HL-60/S4 (cell line): Measurements from ENCODE around the gene OTUD4.
"Not testable (repeated sequence)": the region's sequence is repeated elsewhere in the genome, so short reads cannot be mapped to it uniquely, and the experiment has no call there.

Experiments
- in situ Hi-C: fragments of 300-500 bp; cut with MboI; formaldehyde crosslinking; loops from 2 replicates; pipeline ENCODE4 v1.14.3; 2022; ENCODE audit warnings: low sequenced_read_pairs

Gene OTUD4

DNA sequence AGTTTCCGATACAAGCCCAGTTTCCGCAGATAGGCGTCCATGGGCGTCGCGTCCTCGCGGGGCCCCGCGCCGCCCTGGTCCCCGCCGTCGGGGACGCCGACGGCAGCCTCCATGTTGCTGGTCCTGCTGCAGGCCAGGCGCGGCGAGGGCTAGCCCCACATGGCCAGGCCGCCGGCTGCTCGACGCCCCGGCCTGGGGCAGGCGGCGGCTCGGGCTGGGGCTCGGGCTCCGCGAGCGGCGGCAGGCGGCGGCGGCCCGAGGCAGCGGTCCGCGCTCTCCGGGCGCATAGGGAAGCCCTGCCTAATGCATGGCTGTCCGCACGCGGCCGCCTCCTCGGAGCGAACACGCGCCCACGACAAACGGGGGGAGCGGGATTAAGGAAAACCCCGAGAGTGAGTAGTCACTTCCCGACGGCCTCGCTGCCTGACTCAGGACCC is 510 bp downstream of the OTUD4 start:
- in situ Hi-C loops = not testable (repeated sequence)

DNA sequence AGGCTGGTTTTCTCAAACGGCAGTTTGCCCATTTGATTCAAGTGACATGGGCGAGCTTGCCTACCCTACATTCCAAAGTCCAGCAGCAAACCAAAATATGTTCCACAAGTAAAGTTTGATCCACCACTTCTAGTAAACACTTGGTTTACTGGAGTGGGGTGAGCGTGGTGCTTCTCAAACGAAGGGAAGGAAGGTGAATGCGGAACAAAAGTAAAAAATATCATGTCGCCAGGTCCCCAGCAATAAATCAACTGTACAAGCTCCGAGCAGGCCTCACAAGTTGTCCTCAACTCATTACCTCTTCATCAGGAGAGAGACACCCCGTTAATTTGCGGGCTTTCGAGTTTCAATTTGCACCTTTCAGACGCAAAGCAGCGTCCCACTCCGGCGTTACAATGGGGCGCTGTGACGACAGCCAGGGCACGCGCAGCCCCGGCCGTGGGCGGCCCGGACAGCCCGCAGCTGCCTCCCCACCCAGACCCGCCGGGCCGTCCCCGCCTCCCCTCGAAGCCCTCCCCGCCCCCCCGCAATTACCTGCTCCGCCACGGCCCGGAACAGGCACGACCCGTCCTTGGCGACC is 1.0 kb downstream of the OTUD4 start:
- in situ Hi-C loops = no loop called here

- in situ Hi-C loops = no loop called here
Measured at GRCh38 chr4:145178740-145179280, 1.6 kb downstream of the OTUD4 start.

DNA sequence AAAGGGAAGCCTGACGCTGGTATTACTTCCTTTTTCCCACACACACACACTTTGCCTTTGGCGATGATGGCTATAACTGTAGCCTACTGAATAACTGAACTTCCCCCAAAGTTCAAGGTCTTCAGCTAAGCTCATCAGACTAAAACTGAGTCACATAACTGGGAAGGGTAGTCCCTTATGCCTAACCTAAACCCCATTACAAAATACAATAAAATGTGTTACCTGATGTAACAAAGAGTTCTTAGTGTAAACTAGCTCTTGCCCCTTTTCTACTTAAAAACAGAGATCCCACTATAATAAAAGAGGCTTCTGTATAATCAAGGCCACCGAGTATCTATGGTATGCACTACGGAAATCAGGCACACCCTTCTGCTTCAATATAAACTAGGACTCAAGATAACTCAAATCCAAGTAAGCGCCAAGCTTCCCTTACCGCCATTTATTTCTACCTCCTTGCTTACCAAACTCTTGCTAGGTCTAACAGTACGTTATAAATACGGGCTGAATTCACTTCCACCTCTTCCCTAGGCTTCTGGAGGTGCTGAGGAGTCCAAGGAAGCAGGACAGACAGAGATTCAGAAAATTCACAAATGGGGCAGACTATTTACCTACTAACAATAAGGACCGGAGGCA is 2.4 kb downstream of the OTUD4 start:
- in situ Hi-C loops = no loop called here

GRCh38 chr4:145177511-145177905 is 2.9 kb downstream of the OTUD4 start:
- in situ Hi-C loops = no loop called here

GRCh38 chr4:145176641-145177432 is 3.6 kb downstream of the OTUD4 start:
- in situ Hi-C loops = no loop called here

- in situ Hi-C loops = no loop called here
Measured at GRCh38 chr4:145171911-145172310, 8.5 kb downstream of the OTUD4 start.

GRCh38 chr4:145170223-145170622 is 10.2 kb downstream of the OTUD4 start:
- in situ Hi-C loops = no loop called here

- in situ Hi-C loops = no loop called here
Measured at GRCh38 chr4:145168581-145169187, 11.7 kb downstream of the OTUD4 start.

DNA sequence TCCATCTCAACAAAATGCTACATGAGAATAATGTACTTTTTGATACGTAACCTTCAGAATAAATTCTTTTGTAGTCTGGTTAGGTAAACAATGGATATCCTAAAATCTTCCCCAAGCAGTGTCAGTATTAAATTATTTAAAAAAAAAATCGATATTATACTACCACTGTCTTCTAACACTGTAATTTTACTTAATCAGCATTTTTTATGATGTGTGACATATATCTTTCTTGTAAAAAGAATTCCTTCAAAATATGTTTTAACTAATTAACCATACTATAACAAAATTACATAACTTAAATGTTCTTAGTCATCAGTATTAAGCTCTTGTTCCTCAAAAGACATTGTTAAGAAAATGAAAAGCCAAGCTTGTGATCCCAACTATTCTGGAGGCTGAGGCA is 12.5 kb downstream of the OTUD4 start:
- in situ Hi-C loops = no loop called here

DNA sequence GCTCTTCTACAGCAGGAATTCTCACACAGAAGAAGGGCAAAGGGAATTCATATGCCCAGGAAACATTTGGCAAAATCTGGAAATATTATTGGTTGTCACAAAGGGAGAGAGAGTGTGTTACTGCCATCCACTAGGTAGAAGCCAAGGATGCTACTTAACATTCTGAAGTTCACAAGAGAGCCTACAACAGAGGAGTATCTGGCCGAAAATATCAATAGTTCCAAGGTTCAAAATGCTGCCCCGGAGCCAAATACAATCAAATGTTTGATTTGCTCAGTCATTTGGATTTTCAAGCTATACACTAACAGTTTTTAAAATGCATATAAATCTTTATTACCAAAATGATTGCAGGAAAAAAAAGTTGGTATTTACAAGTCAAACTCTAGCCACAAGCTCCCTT is 18.8 kb downstream of the OTUD4 start:
- in situ Hi-C loops = no loop called here

- in situ Hi-C loops = no loop called here
Measured at GRCh38 chr4:145156986-145157385, 23.4 kb downstream of the OTUD4 start.

DNA sequence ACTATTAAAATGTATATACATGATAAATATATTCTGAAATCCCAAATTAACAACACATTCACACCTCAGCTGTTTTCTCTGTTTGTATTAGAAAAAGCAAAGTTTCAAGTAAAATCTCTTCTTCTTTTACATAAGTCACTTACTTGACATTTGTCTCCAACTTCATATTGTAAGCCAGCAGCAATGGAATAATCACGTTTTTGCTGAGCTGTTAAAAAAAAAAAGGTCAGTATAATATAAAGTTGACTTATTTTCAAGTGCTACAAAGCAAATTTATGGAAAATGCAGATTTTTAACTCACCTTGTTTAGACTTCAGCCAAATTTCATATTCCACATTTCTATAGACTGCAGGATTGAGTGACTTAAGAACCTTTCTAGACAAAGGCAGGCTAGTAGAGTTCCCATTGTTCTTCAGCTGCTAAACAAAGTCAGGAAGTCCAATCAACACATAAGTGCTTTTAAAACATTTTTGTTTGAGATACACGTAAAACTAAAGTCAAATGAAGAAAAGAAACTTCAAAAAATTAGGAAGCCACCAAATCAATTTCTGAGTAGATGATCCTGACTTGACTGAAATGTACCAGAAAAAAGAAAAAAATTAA is 25.0 kb downstream of the OTUD4 start:
- in situ Hi-C loops = no loop called here

GRCh38 chr4:145154573-145154972 is 25.8 kb downstream of the OTUD4 start:
- in situ Hi-C loops = no loop called here

DNA sequence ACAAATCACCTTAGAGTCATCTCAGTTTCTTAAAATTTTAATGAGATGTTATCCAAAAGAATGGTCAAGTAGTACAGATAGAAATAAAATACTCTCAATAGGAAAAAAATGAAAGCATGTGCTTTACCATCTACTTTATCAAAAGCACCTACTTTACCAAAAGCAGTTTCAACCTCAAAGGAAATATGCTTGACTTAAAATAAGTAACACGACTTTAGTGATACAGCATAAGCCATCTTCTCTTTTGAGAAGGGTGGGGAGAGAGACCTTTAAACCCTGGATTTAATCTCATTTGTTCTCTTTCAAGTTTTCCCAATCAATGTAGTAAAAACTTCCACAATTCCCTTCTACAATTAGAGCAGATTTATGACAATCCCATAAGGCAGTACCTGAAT is 26.5 kb downstream of the OTUD4 start:
- in situ Hi-C loops = no loop called here

DNA sequence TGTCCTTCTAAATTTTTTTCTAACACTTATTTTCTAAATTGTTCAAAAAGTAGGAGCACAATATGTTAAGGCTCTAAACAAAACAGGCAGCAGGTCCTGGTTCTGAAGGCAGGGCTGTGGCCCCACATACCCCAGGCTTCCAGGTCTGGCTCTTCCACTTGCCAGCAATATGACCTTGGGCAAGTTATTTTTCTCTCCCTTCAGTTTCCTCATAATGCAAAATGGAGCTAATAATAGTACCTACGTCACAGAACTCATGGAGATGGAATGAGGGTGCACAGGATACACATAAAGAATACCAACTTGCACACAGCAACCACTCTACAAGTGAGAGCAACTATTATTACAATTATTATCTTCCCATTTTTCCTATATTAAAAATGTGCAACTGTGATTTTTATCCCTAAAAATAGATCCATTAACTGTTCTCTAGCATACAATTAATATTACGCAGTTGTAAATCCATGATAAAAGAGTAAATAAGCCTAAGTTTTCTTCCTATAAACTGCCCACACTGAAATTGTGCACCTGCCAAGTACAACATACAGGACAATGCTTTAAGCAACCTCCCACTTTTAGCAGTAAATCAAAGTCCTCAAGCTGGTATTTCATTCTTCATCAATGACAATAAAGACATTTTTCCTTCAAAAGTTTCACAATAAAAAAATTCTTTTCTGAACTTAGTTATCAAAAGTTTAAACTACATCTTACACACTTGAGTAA is 27.0 kb downstream of the OTUD4 start:
- in situ Hi-C loops = no loop called here

DNA sequence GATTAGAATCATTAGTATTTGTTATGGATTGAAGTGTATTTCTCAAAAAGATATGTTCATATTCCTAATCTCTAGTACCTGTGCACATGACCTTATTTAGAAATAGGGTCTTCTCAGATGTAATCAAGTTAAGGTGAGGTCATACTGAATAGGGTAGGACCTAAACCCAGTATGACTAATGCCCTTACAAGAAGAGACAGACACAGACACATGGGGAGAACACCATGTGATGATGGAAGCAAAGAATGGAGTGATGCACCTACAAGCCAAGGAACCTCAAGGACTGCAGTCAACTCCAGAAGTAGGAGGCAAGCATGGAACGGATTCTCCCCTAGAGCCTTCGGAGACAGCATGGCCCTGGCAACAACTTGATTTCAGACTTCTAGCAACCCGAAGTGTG is 31.4 kb downstream of the OTUD4 start:
- in situ Hi-C loops = no loop called here

- in situ Hi-C loops = not testable (repeated sequence)
Measured at GRCh38 chr4:145136219-145136618, 44.2 kb downstream of the OTUD4 start.

- in situ Hi-C loops = no loop called here
Measured at GRCh38 chr4:145132511-145133098, 47.8 kb downstream of the OTUD4 start.

DNA sequence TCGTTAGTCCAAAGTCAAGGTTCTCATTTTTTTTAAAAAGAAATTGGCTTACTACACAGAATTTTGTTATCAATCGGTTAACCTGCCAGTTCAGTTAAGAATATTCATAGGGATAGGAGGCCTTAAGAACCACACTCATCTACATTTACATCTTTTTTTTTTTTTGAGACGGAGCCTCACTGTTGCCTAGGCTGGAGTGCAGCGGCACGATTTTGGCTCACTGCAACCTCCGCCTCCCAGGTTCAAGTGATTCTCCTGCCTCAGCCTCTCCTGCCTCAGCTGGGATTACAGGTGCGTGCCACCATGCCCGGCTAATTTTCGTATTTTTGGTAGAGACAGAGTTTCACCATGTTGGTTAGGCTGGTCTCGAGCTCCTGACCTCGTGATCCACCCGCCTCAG is 48.5 kb downstream of the OTUD4 start:
- in situ Hi-C loops = no loop called here
